Gastroesophageal sphincter (tissue), 4 donors: ENCODE data around the gene ZBTB11. TPM values are rescaled to one million over a fixed set of nuclear protein-coding genes. Genes with fewer than 3 reads are reported as not detected.
"Not testable (repeated sequence)": the region's sequence is repeated elsewhere in the genome, so short reads cannot be mapped to it uniquely, and the experiment has no call there.

Experiments used
- ATAC-seq: fragments of 150-250 bp; one replicate; pipeline ENCODE4 v1.9.1; 2016; ENCODE audit warnings: mild to moderate bottlenecking, moderate library complexity
- H3K27ac ChIP-seq, 4 donors: fragments of 200-600 bp; sonication (generic) in 3 of 4; 1 replicate in 3 of 4; 2 replicates in 1 of 4; pipeline ENCODE4 v1.5.1; 2016 to 2019
- H3K27me3 ChIP-seq: fragments of 200-600 bp; sonication (generic); one replicate; pipeline ENCODE4 v1.5.1; 2019
- H3K36me3 ChIP-seq, 2 donors: fragments of 200-600 bp; sonication (generic); one replicate each; pipeline ENCODE4 v1.5.1; 2019; ENCODE audit warnings: control low read depth in 1 of 2
- H3K4me1 ChIP-seq, 3 donors: fragments of 200-600 bp; sonication (generic); 1 replicate in 2 of 3; 2 replicates in 1 of 3; pipeline ENCODE4 v1.5.1; 2016 to 2019; ENCODE audit warnings: control low read depth in 2 of 3
- H3K4me3 ChIP-seq, 2 donors: fragments of 200-600 bp; sonication (generic); one replicate each; pipeline ENCODE4 v1.5.1; 2019; ENCODE audit warnings: mild to moderate bottlenecking in 1 of 2, moderate library complexity in 1 of 2
- H3K9me3 ChIP-seq, 3 donors: fragments of 200-600 bp; sonication (generic); one replicate each; pipeline ENCODE4 v1.5.1; 2017 to 2019; ENCODE audit warnings: control low read depth in 2 of 3
- EP300 ChIP-seq: sonication (generic); formaldehyde crosslinking; IDR thresholded peaks from one replicate; pipeline ENCODE4 v1.6.1; 2017; ENCODE audit warnings: antibody characterized with exemption, mild to moderate bottlenecking
- POLR2A ChIP-seq, 2 donors: fragments of 450-650 bp; IDR thresholded peaks; one replicate each; pipeline ENCODE4 v1.6.1; 2017; ENCODE audit warnings: antibody characterized with exemption in 2 of 2, mild to moderate bottlenecking in 2 of 2, moderate library complexity in 1 of 2
- POLR2AphosphoS5 ChIP-seq: sonication (generic); formaldehyde crosslinking; IDR thresholded peaks from one replicate; pipeline ENCODE4 v1.6.1; 2017; ENCODE audit warnings: antibody characterized with exemption
- WGBS, 2 donors: methylation state at CpG; one replicate each; pipeline ENCODE4 v1.1.5; 2018; ENCODE audit warnings: low coverage in 1 of 2; 5-methylcytosine and 5-hydroxymethylcytosine counted together
- total RNA-seq, 4 donors: library from RNA; depleted of rRNA; stranded (reverse); fragments of >200 nt; gene quantifications; one replicate each; pipeline ENCODE4 v1.1.0, GENCODE V29; 2016
- TF ChIP-seq, protein P1 (sequence below), 4 experiments: fragments of 200-600 bp in 2 of 4; fragments of 450-650 bp in 2 of 4; sonication (generic) in 1 of 4; IDR thresholded peaks; one replicate each; pipeline ENCODE4 v1.5.1; 2017 to 2019; ENCODE audit warnings: antibody characterized with exemption in 4 of 4, mild to moderate bottlenecking in 2 of 4, moderate library complexity in 2 of 4

ZBTB11 gene
- total RNA-seq, 4 donors from 2014 or later: 17.1 to 32.7 (median 23.6) TPM

- Histone ChIP-seq H3K4me1 (no peaks in the 10 kb centered on the region), H3K36me3 (no peaks in the 10 kb centered on the region), H3K27me3 (no peaks in the 10 kb centered on the region), H3K9me3 (no peaks in the 10 kb centered on the region), H3K4me3 (no peak overlapping the region), H3K27ac (no peak overlapping the region)
- WGBS, 2 donors: 45% methylated on average over 3 of the region's 11 CpGs; no CpG with 5 or more reads in 1 of the 2 donors
- ATAC-seq: no peak
- TF ChIP-seq POLR2AphosphoS5: no peak
- TF ChIP-seq POLR2A (IDR thresholded peaks at IDR 0.05): no peak
- TF ChIP-seq, protein P1, sequence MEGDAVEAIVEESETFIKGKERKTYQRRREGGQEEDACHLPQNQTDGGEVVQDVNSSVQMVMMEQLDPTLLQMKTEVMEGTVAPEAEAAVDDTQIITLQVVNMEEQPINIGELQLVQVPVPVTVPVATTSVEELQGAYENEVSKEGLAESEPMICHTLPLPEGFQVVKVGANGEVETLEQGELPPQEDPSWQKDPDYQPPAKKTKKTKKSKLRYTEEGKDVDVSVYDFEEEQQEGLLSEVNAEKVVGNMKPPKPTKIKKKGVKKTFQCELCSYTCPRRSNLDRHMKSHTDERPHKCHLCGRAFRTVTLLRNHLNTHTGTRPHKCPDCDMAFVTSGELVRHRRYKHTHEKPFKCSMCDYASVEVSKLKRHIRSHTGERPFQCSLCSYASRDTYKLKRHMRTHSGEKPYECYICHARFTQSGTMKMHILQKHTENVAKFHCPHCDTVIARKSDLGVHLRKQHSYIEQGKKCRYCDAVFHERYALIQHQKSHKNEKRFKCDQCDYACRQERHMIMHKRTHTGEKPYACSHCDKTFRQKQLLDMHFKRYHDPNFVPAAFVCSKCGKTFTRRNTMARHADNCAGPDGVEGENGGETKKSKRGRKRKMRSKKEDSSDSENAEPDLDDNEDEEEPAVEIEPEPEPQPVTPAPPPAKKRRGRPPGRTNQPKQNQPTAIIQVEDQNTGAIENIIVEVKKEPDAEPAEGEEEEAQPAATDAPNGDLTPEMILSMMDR (IDR thresholded peaks at IDR 0.05): no peak
- no peak for TF ChIP-seq EP300
Observed at GRCh38 chr3:101632586-101632985, 44.3 kb downstream of the ZBTB11 start.

GRCh38 chr3:101631959-101632358 is 45.0 kb downstream of the ZBTB11 start:
- H3K4me1 ChIP-seq, H3K36me3 ChIP-seq, H3K4me3 ChIP-seq, H3K9me3 ChIP-seq, H3K27me3 ChIP-seq, ATAC-seq, H3K27ac ChIP-seq: not testable (repeated sequence)
- 88 to 92% methylated on average over 8 of the region's 8 CpGs for WGBS, 2 donors

- no peak for ATAC-seq
- Histone ChIP-seq H3K4me3 (no peak overlapping the region), H3K27me3 (no peaks in the 10 kb centered on the region), H3K36me3 (no peaks in the 10 kb centered on the region), H3K27ac (no peak overlapping the region), H3K4me1 (no peaks in the 10 kb centered on the region), H3K9me3 (no peaks in the 10 kb centered on the region)
- 75 to 86% methylated on average over 1 of the region's 1 CpG for WGBS, 2 donors
- no peak for TF ChIP-seq EP300
- no peak for TF ChIP-seq POLR2AphosphoS5
- TF ChIP-seq, protein P1 (IDR thresholded peaks at IDR 0.05): no peak
- no peak for TF ChIP-seq POLR2A (IDR thresholded peaks at IDR 0.05)
Observed at GRCh38 chr3:101631098-101631796, 45.7 kb downstream of the ZBTB11 start.

GRCh38 chr3:101629219-101629618 is 47.7 kb downstream of the ZBTB11 start:
- H3K4me3 ChIP-seq: no peak overlapping the region
- H3K4me1 ChIP-seq: no peaks in the 10 kb centered on the region
- TF ChIP-seq POLR2AphosphoS5 (no peak), POLR2A (IDR thresholded peaks at IDR 0.05) (no peak), EP300 (no peak)
- TF ChIP-seq, protein P1 (IDR thresholded peaks at IDR 0.05): no peak
- H3K27me3 ChIP-seq: no peaks in the 10 kb centered on the region
- H3K36me3 ChIP-seq: no peaks in the 10 kb centered on the region
- no peaks in the 10 kb centered on the region for H3K9me3 ChIP-seq
- H3K27ac ChIP-seq: no peak overlapping the region
- no peak for ATAC-seq

- H3K9me3 ChIP-seq: no peaks in the 10 kb centered on the region
- WGBS, 2 donors: 71 to 91% methylated on average over 1 of the region's 2 CpGs
- no peak for ATAC-seq
- no peaks in the 10 kb centered on the region for H3K27me3 ChIP-seq
- no peak overlapping the region for H3K4me3 ChIP-seq
- TF ChIP-seq EP300: no peak
- TF ChIP-seq, protein P1 (IDR thresholded peaks at IDR 0.05): no peak
- TF ChIP-seq POLR2A (IDR thresholded peaks at IDR 0.05): no peak
- no peak for TF ChIP-seq POLR2AphosphoS5
- no peak overlapping the region for H3K27ac ChIP-seq
- H3K36me3 ChIP-seq: no peaks in the 10 kb centered on the region
- H3K4me1 ChIP-seq: no peaks in the 10 kb centered on the region
Observed at GRCh38 chr3:101625879-101626278, 51.1 kb downstream of the ZBTB11 start.
